Measurements from ENCODE around the gene KNDC1. TPM values are rescaled to one million over a fixed set of nuclear protein-coding genes. Genes with fewer than 3 reads are reported as not detected.

KNDC1 gene
- total and polyA plus RNA-seq, 2 of the 4 experiments (the other 2 are of a cell fraction) = 0.18 to 1.1 TPM

DNA sequence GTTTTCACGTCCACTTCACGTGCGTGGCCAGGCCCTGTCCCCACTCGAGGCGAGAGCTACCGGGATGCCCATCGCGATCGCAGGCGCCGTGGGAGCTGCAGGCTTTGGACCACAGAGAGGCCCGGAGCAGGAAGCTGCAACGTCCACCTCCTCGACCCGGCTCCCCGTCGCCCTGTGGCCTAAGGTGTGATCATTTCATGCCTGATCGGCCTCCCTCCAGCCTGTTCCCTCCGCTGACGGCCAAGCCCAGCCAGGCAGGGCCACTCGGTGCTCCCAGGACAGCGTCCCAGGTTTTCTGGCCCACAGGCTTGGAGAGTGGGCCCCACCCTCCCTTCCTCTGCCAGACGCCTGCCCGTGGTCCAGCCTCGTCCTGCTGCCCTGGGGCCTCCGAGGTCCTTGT, 19.6 kb downstream of the KNDC1 start:
- Histone ChIP-seq H2BK120ac (ENCODE audit: low read depth, low read length) (no peak overlapping the region), H3K14ac (replicated peaks; ENCODE audit: low read depth, low read length) (no peak overlapping the region), H3K56ac (ENCODE audit: extremely low read depth, insufficient read depth, low read length) (no peak overlapping the region), H4K91ac (ENCODE audit: insufficient read depth, low read depth, low read length) (no peak overlapping the region), H4K20me1 (ENCODE audit: insufficient read depth, low read length) (no peaks in the 10 kb centered on the region), H3K9me3 (ENCODE audit: control insufficient read depth, insufficient read depth, low read length) (peaks cover under 1% of the 10 kb centered on the region; the same call in 1 of the 2 replicates), H3K27ac (ENCODE audit: insufficient read depth, low read length) (no peak overlapping the region), H2AFZ (replicated peaks; ENCODE audit: low read length, poor library complexity) (no peak overlapping the region), H3K9me1 (ENCODE audit: insufficient read depth, low read length) (no peaks in the 10 kb centered on the region), H3K4ac (ENCODE audit: low read depth, low read length) (no peak overlapping the region), H2BK20ac (ENCODE audit: low read depth, low read length) (no peak overlapping the region), H2BK15ac (ENCODE audit: low read depth, low read length) (no peak overlapping the region), H3K23ac (ENCODE audit: low read depth, low read length) (no peak overlapping the region), H3K79me1 (ENCODE audit: low read depth in 1 of 2, low read length in 2 of 2) (no peaks in the 10 kb centered on the region), H3K9ac (ENCODE audit: low read depth, low read length) (no peak overlapping the region), H4K5ac (ENCODE audit: low read depth, low read length) (no peak overlapping the region), H3K36me3 (ENCODE audit: control insufficient read depth, insufficient read depth, low read length) (peaks cover 2% of the 10 kb centered on the region), H3K4me1 (ENCODE audit: control insufficient read depth, insufficient read depth, low read length) (no peaks in the 10 kb centered on the region), H2BK5ac (ENCODE audit: low read depth, low read length, poor library complexity, severe bottlenecking) (no peak overlapping the region), H4K8ac (ENCODE audit: low read depth in 2 of 2, low read length in 2 of 2) (no peak overlapping the region), H2AK5ac (ENCODE audit: low read depth, low read length) (no peak overlapping the region), H3K27me3 (ENCODE audit: control insufficient read depth, insufficient read depth, low read length) (no peaks in the 10 kb centered on the region), H3K4me3 (ENCODE audit: insufficient read depth, low read depth, low read length) (no peak overlapping the region), H3K18ac (ENCODE audit: low read depth, low read length) (no peak overlapping the region), H3K4me2 (ENCODE audit: low read depth, low read length) (no peak overlapping the region), H2AK9ac (replicated peaks; ENCODE audit: low read depth, low read length, poor library complexity) (no peak overlapping the region)
- BruUV-seq (replicated peaks) = no TSS peak
- ATAC-seq (ENCODE audit: low read depth) = no peak
- dilution Hi-C loops (cut with HindIII; ENCODE audit: low sequenced_read_pairs, unreplicated experiment) (no loop called here), intact Hi-C loops (cut with micrococcal nuclease) (no loop called here), in situ Hi-C loops (cut with MboI; ENCODE audit: low sequenced_read_pairs) (no loop called here)
- ChIA-PET POLR2A (ENCODE audit: unreplicated experiment) (no interaction called here), CTCF (no interaction called here)
- 76% methylated on average over 10 of the region's 26 CpGs; no CpG with 5 or more reads in 1 of the 2 experiments for WGBS, 2 experiments (ENCODE audit: extremely low coverage in 2 of 2, insufficient read length in 1 of 2)
- DNase-seq = no peak
- TF ChIP-seq, protein P1, sequence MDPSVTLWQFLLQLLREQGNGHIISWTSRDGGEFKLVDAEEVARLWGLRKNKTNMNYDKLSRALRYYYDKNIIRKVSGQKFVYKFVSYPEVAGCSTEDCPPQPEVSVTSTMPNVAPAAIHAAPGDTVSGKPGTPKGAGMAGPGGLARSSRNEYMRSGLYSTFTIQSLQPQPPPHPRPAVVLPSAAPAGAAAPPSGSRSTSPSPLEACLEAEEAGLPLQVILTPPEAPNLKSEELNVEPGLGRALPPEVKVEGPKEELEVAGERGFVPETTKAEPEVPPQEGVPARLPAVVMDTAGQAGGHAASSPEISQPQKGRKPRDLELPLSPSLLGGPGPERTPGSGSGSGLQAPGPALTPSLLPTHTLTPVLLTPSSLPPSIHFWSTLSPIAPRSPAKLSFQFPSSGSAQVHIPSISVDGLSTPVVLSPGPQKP (IDR thresholded peaks at IDR 0.05; ENCODE audit: borderline replicate concordance, low read depth, low read length) = no peak
- TF ChIP-seq CEBPB (IDR thresholded peaks at IDR 0.05; ENCODE audit: low read depth, low read length) (no peak), RCOR1 (IDR thresholded peaks at IDR 0.05; ENCODE audit: insufficient replicate concordance, low read length) (no peak), CHD1 (IDR thresholded peaks at IDR 0.05; ENCODE audit: low read depth, low read length) (no peak), MAFK (IDR thresholded peaks at IDR 0.05; ENCODE audit: low read depth, low read length) (no peak), RAD21 (IDR thresholded peaks at IDR 0.05; ENCODE audit: low read length) (no peak), MAZ (IDR thresholded peaks at IDR 0.05; ENCODE audit: borderline replicate concordance, low read depth, low read length) (no peak), POLR2A (IDR thresholded peaks at IDR 0.05; ENCODE audit: low read depth, low read length) (no peak), FOS (IDR thresholded peaks at IDR 0.05; ENCODE audit: low read depth, low read length) (no peak), MXI1 (IDR thresholded peaks at IDR 0.05; ENCODE audit: borderline replicate concordance, low read depth, low read length) (no peak), SMC3 (IDR thresholded peaks at IDR 0.05; ENCODE audit: low read depth, low read length) (no peak), RFX5 (IDR thresholded peaks at IDR 0.05; ENCODE audit: low read depth, low read length) (no peak), NFE2L2 (IDR thresholded peaks at IDR 0.05; ENCODE audit: low read depth, low read length) (no peak), BHLHE40 (IDR thresholded peaks at IDR 0.05; ENCODE audit: low read depth, low read length) (no peak)
- TF ChIP-seq, protein P2, sequence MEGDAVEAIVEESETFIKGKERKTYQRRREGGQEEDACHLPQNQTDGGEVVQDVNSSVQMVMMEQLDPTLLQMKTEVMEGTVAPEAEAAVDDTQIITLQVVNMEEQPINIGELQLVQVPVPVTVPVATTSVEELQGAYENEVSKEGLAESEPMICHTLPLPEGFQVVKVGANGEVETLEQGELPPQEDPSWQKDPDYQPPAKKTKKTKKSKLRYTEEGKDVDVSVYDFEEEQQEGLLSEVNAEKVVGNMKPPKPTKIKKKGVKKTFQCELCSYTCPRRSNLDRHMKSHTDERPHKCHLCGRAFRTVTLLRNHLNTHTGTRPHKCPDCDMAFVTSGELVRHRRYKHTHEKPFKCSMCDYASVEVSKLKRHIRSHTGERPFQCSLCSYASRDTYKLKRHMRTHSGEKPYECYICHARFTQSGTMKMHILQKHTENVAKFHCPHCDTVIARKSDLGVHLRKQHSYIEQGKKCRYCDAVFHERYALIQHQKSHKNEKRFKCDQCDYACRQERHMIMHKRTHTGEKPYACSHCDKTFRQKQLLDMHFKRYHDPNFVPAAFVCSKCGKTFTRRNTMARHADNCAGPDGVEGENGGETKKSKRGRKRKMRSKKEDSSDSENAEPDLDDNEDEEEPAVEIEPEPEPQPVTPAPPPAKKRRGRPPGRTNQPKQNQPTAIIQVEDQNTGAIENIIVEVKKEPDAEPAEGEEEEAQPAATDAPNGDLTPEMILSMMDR (conservative IDR thresholded peaks at IDR 0.05; ENCODE audit: low read depth, low read length) = no peak
- TF ChIP-seq, protein P3, sequence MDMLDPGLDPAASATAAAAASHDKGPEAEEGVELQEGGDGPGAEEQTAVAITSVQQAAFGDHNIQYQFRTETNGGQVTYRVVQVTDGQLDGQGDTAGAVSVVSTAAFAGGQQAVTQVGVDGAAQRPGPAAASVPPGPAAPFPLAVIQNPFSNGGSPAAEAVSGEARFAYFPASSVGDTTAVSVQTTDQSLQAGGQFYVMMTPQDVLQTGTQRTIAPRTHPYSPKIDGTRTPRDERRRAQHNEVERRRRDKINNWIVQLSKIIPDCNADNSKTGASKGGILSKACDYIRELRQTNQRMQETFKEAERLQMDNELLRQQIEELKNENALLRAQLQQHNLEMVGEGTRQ (IDR thresholded peaks at IDR 0.05; ENCODE audit: low read depth, low read length) = no peak
